GM18868 (cell line): ENCODE data around the gene FASTKD3.

ENCODE experiments used
- ATAC-seq: cut with Tn5 transposase; IDR thresholded peaks from one replicate; pipeline ENCODE4 v1.9.1; 2021; ENCODE audit warnings: mild to moderate bottlenecking, moderate library complexity; ENCODE audit not compliant: unreplicated experiment

Gene FASTKD3

DNA sequence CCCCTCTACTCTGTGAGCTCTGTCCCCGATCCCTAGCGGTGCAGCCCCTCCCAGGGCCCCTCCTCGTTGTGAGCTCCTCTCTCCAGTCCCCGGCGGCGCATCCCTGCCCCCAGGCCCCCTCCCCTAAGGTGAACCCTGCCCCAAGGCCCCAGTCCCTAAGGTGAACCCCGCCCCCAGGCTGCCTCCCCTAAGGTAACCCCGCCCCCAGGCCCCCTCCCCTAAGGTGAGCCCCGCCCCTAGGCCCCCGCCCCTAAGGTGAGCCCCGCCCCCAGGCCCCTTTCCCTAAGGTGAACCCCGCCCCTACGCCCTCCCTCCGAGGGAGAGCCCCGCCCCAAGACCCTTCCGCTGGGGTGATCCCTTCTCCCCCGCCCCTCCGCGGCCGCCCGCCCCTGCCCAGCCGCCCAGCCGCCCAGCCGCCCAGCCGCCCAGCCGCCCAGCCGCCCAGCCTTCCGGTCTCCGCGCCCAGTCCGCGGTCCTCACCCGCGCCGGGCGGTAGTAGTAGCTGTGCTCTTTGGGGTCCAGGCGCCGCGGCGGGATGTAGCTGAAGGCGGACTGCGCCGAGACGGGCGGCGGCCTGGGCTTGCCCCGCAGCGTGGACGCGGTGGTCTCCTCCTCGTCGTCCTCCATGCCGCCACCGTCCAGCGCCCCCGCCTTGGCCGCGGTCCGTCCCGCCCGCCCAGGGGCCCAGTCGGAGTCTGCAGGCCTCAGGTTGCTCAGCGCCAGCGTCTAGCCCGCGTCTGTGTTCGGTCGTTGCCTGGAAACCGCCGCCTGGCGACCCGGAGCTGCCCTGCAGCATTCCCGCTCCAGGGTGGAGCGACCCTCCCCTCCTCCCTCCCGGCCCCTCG, 18.2 kb downstream of the FASTKD3 start, which contains the start of gene CFAP90:
Gene CFAP90 (minus strand): TSS at position 739 of the 845 bp plus-strand sequence. CDS start 112 bp downstream, at position 627.
- ATAC-seq = no peak

DNA sequence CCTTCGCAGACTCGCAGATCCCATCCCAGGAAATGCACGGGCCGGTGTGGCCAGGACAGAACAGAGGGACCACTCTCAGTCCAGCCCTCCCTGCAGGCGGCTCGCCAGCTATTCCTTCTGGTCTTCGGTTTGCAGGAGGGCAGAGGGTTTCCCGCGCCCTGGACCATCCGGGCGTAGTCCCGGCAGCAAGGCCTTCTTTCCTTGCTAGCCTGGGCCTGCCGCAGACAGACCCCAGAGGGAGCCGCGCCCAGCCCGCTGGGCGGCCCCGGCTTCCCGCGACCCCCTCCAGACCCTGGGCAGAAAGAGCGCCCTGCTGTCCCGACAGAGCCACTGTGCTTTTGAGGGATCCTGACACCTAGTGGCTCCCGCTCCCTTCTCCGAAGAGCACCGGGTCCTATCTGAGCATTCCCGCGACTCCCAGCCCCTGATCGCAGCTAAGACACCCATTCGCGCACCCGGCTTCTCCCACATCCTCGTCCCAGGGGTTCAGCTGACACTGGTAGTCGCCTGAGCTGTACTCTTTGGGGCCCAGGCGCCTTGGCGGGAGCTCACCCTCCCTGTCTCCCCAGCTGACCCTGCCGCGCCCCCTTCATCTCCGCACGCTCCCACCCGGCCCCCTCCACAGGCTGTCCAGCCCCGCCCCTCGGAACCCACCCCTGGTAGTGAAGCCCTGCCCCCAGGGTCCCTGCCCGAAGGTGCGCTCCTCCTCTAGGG, 19.0 kb downstream of the FASTKD3 start:
- no peak for ATAC-seq

DNA sequence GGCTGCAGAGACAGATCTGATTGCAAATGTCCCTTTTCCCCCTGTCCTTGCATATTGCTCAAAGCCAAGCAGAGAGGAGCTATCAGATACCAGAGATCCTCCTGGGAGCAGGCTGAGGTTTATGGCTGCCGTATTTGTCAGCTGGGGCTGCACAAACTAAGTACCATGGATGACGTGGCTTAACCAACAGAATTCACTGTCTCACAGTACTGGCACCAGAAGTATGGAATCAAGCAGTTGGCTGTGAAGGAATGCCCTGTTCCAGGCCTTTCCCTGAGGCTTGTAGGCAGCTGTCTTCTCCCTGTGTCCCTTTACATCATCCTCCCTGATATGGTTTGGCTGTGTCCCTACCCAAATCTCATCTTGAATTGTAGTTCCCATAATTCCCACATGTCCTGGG, 20.5 kb downstream of the FASTKD3 start:
- ATAC-seq = no peak

DNA sequence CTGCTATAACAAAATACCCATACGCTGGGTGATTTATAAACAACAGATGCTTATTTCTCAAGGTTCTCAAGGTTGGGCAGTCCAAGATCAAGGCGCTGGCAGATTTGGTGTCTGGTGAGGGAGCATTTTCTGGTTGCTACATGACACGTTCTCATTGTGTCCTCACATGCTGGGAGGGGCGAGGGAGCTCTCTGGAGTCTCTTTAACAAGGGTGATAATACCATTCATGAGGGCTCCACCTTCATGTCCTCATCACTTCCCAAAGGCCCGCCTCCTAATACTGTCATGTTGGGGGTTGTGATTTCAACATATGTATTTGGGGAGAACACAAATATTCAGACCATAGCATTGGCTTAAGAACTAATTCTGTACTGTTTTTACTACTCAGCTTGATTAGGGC, 22.5 kb downstream of the FASTKD3 start:
- ATAC-seq = no peak

DNA sequence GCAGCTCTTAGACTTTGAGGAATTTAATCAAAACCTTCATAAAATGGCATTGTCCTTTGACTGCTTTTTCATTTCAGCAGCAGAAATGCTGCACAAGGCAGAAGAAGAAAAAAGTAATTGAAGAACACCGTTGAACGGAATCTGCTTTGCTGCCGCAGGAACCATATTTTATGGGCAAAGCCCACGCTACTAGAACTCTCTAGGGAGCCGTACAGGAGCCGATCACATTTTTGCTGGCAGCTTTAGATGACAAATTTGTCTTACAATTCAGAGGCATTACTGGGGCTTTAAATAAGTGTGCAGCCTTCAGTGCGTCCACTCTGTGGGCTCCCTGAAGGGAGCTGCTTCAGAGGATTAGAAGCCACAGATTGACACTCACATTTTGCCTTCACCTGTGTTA, 23.3 kb downstream of the FASTKD3 start:
- ATAC-seq = no peak

DNA sequence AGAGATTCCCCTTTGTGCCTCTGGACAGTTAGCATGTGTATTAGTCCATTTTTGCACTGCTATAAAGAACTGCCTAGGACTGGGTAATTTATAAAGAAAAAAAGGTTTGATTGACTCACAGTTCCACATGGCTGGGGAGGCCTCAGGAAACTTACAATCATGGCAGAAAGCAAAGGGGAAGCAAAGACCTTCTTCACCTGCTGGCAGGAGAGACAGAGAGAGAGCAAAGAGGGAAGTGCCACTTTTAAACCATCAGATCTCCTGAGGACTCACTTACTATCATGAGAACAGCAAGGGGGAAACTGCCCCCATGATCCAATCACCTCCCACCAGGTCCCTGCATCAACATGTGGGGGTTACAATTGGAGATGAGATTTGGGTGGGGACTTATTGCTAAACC, 23.9 kb downstream of the FASTKD3 start:
- ATAC-seq = no peak

DNA sequence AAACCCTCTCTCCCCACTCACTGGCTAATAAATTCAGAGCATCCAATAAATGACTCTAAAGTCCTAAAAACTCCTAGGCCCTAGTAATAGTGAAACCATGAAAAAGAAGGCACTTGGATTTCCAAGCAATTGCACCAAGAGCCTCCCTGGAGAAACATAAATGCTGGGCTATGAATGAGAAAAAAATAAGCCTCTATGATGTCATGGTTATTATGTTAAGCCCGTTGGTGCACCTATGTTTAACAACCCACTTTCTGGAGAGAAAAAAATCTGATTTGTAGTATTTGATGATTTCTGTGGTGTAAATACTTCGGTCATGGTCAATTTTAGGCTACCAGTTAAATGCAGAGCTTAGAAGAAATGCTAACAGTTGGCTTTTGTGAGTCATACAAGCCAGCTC, 26.3 kb downstream of the FASTKD3 start:
- ATAC-seq = no peak

DNA sequence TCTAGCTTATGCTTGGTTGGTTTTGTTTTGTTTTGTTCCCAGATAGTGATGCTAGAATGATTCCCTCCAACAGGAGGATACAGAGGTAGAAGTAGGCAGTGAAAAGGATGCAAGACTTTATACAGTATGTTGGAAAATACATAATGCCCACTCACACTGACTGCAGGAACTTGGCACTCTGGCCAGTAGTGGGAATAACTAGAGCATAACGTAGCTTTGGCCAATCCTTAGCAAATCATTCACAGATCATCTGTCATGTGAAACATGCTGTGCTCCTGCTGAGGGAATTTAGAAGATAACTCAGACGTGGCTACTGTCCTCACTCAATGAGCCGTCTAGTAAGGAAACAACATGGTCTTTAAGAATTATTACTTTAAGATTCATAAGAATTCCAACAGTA, 31.4 kb downstream of the FASTKD3 start:
- no peak for ATAC-seq

DNA sequence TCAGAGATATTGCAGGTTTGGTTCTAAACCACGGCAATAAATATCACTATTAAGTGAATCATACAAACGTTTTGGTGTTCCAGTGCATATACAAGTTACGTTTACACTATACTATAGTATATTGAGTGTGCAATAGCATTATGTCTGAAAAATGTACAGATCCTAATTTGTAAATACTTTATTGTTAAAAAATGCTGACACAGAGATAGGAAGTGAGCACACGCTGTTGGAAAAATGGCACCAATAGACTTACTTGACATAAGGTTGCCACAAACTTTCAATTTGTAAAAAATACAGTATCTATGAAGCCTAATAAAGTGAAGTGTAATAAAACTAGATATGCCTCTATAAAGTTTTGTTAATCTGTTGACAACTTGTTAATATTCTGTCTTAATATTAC, 33.8 kb downstream of the FASTKD3 start:
- no peak for ATAC-seq

DNA sequence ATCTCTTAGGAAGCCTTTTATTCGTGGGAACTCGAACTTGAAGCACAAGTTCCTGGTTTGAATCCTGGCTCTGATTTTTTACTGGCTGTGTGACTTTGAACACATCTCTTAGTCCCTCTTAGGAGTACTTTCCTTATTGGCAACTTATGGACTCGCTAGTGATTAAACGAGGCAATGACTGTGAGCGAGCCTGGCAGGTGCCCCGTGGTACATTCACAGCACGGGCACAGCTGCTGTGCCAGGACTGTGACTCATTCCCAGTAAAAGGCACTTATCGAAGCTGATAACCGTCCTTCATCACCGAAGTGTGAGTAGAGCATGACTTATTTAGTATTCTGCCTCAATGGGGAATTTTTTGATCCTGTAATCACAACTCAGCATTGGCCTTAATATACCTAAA, 40.6 kb downstream of the FASTKD3 start:
- no peak for ATAC-seq

DNA sequence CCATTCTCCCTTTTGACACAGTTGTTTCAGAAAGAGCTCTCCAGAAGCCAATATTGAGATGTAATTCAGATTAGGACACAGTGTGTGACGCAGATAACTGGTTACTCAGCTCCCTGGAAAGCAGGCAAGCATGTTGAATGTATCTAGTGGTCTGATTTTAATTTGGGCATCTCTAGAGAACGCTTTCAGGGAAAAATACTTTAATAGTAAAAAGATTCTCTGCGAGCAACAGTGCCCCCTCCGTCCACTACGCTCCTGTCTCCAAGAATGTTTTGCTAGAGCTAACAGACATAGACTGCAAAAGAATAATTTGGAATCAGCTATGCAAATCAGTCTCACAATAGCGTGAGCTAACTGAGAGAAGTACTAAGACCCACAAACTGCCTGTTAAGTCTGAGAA, 41.2 kb downstream of the FASTKD3 start:
- no peak for ATAC-seq

DNA sequence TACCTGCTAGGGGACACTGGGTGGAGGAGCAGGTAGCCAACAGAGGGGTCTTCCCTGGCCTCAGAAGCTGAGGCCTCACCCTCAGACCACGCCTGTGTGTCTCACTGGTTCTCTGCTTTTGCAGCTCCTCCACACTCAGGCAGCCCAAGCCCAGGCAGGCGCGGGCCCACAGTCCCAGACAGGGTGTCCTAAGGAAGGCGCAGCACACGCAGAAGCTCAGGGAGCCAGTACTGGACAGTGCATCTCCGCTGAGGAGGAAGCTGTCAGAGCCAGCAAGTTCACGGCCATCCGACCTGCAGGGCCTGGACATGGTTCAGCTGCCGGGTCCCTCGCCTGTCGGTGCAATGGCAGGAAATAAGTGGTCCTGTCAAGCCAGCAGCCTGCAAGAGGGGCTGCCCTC, 43.2 kb downstream of the FASTKD3 start:
- ATAC-seq = no peak

DNA sequence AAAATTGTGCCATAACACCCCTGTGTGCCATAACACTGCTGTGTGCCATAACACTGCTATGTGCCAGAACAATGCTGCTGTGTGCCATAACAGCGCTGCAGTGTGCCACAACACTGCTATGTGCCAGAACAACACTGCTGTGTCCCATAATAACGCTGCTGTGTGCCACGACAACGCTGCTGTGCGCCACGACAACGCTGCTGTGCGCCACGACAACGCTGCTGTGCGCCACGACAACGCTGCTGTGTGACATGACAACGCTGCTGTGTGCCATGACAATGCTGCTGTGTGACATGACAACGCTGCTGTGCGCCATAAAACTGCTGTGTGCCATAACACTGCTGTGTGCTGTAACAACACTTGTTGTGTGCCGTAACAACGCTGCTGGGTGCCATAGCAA, 43.8 kb downstream of the FASTKD3 start:
- no peak for ATAC-seq

DNA sequence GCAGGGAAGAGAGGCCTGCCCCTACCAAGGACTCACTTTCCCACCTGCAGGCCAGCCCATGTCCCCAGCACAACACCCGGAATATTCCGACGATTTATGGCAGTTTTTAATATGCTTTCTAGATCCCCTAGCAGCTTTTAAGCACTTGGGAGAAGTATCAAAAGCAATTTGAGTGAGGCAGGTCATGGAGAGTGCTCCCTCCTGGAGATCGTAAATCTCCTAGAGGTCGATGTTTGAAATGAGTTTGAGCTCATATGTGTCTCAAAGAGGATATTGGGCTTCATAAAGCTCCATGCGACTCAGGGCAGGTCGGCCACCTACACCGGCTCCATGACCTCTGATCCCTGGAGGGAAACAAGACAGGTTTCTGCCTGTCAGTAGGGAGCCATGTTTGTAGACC, 45.2 kb downstream of the FASTKD3 start:
- ATAC-seq = no peak

DNA sequence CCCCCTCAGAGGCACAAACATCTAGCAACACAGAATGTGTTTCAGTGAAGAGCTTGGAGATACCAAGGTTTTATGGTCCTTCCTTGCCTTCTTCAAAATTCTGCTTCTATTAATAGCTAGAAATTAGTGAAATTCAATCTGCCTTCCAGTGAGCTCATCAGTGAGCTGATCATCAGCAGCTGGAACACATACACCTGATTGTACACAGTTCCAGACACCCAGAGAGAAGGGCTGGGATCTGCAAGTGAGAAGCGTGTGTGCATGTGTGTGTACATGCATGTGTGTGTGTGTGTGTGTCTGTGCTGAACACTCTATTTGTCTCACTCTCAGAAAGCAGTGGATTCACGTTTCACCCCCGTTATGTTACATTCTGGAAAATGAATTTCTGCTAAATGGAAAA, 46.4 kb downstream of the FASTKD3 start:
- ATAC-seq = no peak

DNA sequence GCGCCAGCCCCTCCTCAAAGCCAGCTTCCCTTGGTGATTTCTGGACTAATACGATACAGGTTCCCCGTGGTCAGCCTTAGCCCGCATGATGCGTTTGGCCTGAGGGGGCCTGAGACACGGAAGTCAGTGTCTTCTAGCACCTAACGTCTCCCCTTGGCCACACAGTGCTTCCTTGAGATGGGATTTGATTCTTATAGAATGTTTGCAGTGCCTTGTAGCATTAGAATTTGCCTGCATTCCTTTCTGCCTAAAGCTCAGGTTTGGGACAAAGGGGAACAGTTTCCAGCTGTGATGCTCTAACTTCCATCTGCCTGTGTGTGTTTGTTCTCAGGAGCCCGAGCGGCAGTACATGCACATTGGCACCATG, 52.3 kb downstream of the FASTKD3 start:
- no peak for ATAC-seq

DNA sequence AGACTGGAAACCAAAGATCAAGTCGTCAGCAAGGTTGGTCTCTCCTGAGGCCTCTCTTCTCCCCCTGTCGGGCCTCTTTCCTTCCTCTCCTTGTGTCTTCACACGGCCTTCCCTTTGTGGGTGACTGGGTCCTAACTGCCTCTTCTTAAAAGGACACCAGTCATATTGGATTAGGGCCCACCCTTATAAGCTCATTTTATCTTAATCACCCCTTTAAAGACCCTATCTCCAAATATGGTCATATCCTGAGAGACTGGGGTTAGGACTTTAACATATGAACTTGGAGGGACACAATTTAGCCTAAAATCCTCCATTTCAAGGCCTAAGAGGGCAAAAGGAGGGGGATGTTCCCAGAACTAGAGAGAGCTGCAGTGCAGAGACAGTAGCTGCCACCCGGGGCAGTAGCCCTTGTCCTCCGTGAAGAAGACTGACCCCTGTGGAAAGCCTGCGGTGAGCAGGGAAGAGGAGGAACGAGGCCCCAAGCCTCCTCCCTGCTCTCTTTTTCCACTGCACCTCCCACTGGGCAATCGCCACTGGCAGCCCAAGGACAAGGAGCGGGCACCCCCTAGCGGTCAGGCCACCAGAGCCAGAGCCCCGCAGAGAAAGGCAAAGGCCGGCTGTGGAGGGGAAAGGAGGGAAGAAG, 52.8 kb downstream of the FASTKD3 start:
- ATAC-seq = peak; percentile 86

DNA sequence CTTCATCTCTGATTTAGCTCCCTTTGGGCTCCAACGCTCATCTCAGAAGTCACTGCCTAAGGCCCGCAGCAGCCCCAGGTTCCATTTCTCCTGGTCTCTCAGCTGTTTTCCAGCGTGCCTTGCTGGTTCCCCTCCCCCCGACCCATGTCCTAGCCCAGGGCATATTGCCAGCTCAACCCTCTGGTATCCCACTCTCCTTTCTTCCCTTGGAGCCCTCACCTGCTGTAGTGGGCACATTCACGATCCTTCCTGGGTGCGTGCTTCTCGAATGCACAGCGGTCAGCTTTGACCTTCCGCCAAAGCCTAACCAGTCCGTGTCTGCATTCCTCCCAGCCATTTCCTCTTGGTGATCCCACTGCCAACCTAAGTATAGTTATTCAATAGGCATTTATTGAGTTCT, 54.0 kb downstream of the FASTKD3 start:
- ATAC-seq = no peak

DNA sequence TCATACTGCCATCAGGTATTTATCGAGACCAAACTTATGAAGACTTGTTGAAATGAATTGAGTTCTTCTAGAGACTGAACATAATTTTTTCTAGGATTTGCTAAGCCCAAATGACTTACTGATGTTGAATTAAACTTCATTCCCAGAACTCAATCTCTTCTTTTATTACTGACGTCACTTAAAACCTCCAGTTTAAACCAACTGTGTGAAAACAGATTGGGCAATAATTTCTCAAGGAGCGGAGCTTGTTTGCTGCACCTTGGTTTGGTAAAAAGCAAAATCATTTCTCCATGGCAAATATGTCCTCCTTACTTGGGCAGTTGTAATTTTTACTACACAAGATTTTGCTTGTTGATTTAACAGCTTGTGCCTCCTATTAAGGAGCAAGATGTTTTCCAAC, 55.3 kb downstream of the FASTKD3 start:
- no peak for ATAC-seq

DNA sequence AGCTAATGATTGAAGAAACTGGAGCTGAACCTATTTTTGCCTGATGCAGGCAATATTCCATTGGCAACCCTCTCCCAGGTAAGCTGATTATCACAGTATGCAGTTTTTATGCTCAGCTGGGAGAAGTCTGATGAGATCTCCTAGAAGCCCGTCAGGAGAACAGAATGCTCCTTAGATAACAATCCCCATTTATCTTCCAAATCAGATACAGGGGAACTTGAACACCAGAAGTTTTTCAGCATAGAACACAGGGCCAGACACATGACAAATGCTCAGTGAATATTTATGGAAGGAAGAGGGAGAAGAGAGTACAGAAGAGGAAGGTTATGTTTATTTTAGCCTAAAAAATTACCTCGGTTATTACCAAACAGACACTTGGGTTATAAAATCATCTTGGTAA, 55.8 kb downstream of the FASTKD3 start:
- no peak for ATAC-seq

DNA sequence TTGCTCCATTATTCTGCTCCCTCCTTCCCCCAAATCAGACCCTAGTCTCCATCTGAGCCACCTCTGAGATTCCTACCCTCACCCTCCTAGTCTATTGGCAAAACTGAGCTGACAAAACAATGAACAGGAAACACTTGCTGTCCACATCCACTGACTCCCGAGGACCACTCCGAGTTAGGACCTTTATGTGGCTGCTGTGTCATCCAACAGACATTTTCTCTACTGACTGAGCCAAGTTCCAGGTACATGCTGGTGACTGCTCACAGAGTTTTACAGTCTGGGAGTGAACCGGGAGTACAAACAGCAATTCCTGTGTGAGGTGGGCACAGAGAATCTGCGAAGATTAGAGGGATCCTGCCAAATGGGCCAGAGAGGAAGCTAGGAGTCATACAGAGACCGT, 57.1 kb downstream of the FASTKD3 start:
- no peak for ATAC-seq
